Measurements from ENCODE around the gene SCN8A.
A peak's percentile ranks its signal among the peaks of the same experiment; 100 is the strongest.

SCN8A gene

DNA sequence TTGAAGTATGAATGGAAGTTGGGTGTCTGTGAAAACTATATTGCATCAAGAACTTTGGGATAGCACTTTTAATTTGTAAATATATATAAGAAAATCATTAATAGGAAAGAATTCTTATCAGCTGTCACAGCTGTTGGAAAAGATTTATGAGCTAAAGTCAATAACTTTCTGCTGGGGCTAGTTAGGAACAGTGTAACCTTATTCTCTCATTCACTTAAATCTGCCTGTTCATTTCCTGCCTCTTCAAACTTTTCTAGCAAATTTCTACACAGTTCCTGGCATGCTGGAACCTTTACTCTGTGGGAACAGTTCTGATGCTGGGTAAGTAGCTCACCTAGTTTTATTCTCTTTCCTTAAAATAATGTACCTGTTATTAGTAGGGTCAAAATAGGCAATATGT, 109.9 kb downstream of the SCN8A start:
- no peak for TF ChIP-seq CTCF (conservative IDR thresholded peaks at IDR 0.05; ENCODE audit: low read depth, low read length)
- DNase-seq (ENCODE audit: low read depth): no peak
- no peak overlapping the region for H3K4me3 ChIP-seq (ENCODE audit: low read depth, low read length)

DNA sequence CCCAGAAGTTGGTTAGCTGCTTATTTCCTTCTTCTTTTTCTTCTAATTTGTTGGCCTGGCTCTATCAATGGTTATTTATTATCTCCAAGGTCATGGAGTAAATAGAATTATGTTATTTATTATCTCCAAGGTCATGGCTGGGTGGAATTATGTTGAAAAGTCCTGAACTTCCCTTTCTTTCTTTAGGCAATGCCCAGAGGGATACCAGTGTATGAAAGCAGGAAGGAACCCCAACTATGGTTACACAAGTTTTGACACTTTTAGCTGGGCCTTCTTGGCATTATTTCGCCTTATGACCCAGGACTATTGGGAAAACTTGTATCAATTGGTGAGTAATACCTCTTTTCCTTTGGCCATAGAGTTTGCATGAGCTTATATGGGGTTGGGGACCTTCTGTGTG, 111.6 kb downstream of the SCN8A start:
- no peak for DNase-seq (ENCODE audit: low read depth)
- H3K4me3 ChIP-seq (ENCODE audit: low read depth, low read length): no peak overlapping the region
- TF ChIP-seq CTCF (conservative IDR thresholded peaks at IDR 0.05; ENCODE audit: low read depth, low read length): no peak

GRCh38 chr12:51705450-51705849, 114.4 kb downstream of the SCN8A start:
- DNase-seq (ENCODE audit: low read depth): no peak
- no peak for TF ChIP-seq CTCF (conservative IDR thresholded peaks at IDR 0.05; ENCODE audit: low read depth, low read length)
- no peak overlapping the region for H3K4me3 ChIP-seq (ENCODE audit: low read depth, low read length)

- H3K4me3 ChIP-seq (ENCODE audit: low read depth, low read length): no peak overlapping the region
- no peak for TF ChIP-seq CTCF (conservative IDR thresholded peaks at IDR 0.05; ENCODE audit: low read depth, low read length)
- DNase-seq (ENCODE audit: low read depth): no peak
These were observed 115.2 kb downstream of the SCN8A start for GRCh38 chr12:51706206-51706605.

GRCh38 chr12:51714666-51715065, 123.6 kb downstream of the SCN8A start:
- no peak for TF ChIP-seq CTCF (conservative IDR thresholded peaks at IDR 0.05; ENCODE audit: low read depth, low read length)
- no peak overlapping the region for H3K4me3 ChIP-seq (ENCODE audit: low read depth, low read length)
- DNase-seq (ENCODE audit: low read depth): no peak

GRCh38 chr12:51717326-51717925, 126.4 kb downstream of the SCN8A start:
- no peak for DNase-seq (ENCODE audit: low read depth)
- no peak for TF ChIP-seq CTCF (conservative IDR thresholded peaks at IDR 0.05; ENCODE audit: low read depth, low read length)
- H3K4me3 ChIP-seq (ENCODE audit: low read depth, low read length): no peak overlapping the region

DNA sequence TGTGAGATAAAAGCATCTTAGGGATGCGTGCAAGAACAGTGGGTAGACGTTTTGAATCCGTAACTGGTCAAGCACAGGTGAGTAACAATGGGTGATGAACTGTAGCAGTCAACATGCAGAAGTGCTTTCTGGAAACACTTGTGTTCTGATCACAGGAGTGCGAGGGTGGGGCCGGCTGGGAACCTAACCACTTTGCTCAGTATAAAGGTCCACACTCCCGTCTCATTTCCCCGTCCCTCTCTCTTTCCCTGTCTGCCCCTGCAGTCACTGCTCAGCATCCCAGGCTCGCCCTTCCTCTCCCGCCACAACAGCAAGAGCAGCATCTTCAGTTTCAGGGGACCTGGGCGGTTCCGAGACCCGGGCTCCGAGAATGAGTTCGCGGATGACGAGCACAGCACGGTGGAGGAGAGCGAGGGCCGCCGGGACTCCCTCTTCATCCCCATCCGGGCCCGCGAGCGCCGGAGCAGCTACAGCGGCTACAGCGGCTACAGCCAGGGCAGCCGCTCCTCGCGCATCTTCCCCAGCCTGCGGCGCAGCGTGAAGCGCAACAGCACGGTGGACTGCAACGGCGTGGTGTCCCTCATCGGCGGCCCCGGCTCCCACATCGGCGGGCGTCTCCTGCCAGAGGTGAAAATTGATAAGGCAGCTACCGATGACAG, 130.4 kb downstream of the SCN8A start:
- DNase-seq (ENCODE audit: low read depth): peak; percentile 18
- peak; percentile 18 for TF ChIP-seq CTCF (conservative IDR thresholded peaks at IDR 0.05; ENCODE audit: low read depth, low read length)
- H3K4me3 ChIP-seq (ENCODE audit: low read depth, low read length): no peak overlapping the region

All from choroid plexus epithelial cell (primary cell).